H9 (cell line): ENCODE results near the gene HOXA2. TPM values are rescaled to one million over a fixed set of nuclear protein-coding genes. Genes with fewer than 3 reads are reported as not detected.

Source experiments
- DNase-seq: peaks from one replicate; pipeline ENCODE4 v3.0.0-alpha.2; 2017
- H2AFZ ChIP-seq: one replicate; pipeline ENCODE4 v1.6.1; 2013; ENCODE audit warnings: mild to moderate bottlenecking, low read length, control low read depth, moderate library complexity
- H2AK5ac ChIP-seq: 2 replicates; pipeline ENCODE4 v1.6.1; 2013; ENCODE audit warnings: low read length, control low read depth, mixed read lengths; ENCODE audit not compliant: insufficient read length
- H2BK120ac ChIP-seq: one replicate; pipeline ENCODE4 v1.6.1; 2013; ENCODE audit warnings: low read depth, mild to moderate bottlenecking, low read length, control low read depth, inconsistent platforms; ENCODE audit not compliant: poor library complexity, severe bottlenecking
- H2BK12ac ChIP-seq: 2 replicates; pipeline ENCODE4 v1.6.1; 2013; ENCODE audit warnings: low read length, control low read depth, mixed read lengths, low read depth; ENCODE audit not compliant: insufficient read length
- H2BK15ac ChIP-seq: 2 replicates; pipeline ENCODE4 v1.6.1; 2013; ENCODE audit warnings: low read depth, low read length, control low read depth
- H2BK20ac ChIP-seq: one replicate; pipeline ENCODE4 v1.6.1; 2013; ENCODE audit warnings: low read depth, mild to moderate bottlenecking, low read length, control low read depth, inconsistent platforms; ENCODE audit not compliant: poor library complexity, severe bottlenecking
- H2BK5ac ChIP-seq: 2 replicates; pipeline ENCODE4 v1.6.1; 2013; ENCODE audit warnings: low read length, control low read depth, mixed read lengths; ENCODE audit not compliant: insufficient read length
- H3K14ac ChIP-seq: 2 replicates; pipeline ENCODE4 v1.6.1; 2013; ENCODE audit warnings: low read length, control low read depth; ENCODE audit not compliant: insufficient read depth
- H3K18ac ChIP-seq: 2 replicates; pipeline ENCODE4 v1.6.1; 2013; ENCODE audit warnings: low read depth, mild to moderate bottlenecking, mixed read lengths, low read length, control low read depth; ENCODE audit not compliant: insufficient read length
- H3K23ac ChIP-seq: 2 replicates; pipeline ENCODE4 v1.6.1; 2013; ENCODE audit warnings: low read length, control low read depth, mixed read lengths, low read depth; ENCODE audit not compliant: insufficient read length
- H3K23me2 ChIP-seq: 2 replicates; pipeline ENCODE4 v1.6.1; 2013; ENCODE audit warnings: low read depth, mild to moderate bottlenecking, mixed read lengths, low read length, control low read depth; ENCODE audit not compliant: insufficient read length, poor library complexity, severe bottlenecking
- H3K27ac ChIP-seq: 2 replicates; pipeline ENCODE4 v1.5.1; 2013; ENCODE audit warnings: low read length, control low read depth, mixed read lengths, low read depth; ENCODE audit not compliant: insufficient read length
- H3K27me3 ChIP-seq: 2 replicates; pipeline ENCODE4 v1.6.1; 2013; ENCODE audit warnings: low read length, control low read depth, inconsistent platforms; ENCODE audit not compliant: insufficient read depth
- H3K4ac ChIP-seq: 2 replicates; pipeline ENCODE4 v1.6.1; 2013; ENCODE audit warnings: low read depth, mild to moderate bottlenecking, control low read depth, inconsistent platforms, low read length, moderate library complexity
- H3K4me1 ChIP-seq: 2 replicates; pipeline ENCODE4 v1.6.1; 2013; ENCODE audit warnings: low read length, control low read depth, inconsistent platforms; ENCODE audit not compliant: insufficient read depth
- H3K4me2 ChIP-seq: 2 replicates; pipeline ENCODE4 v1.6.1; 2013; ENCODE audit warnings: low read length, control low read depth, mixed read lengths; ENCODE audit not compliant: insufficient read length, insufficient read depth
- H3K56ac ChIP-seq: 2 replicates; pipeline ENCODE4 v1.6.1; 2013; ENCODE audit warnings: low read depth, mild to moderate bottlenecking, mixed read lengths, low read length, control low read depth; ENCODE audit not compliant: insufficient read length
- H3K79me1 ChIP-seq: 2 replicates; pipeline ENCODE4 v1.6.1; 2013; ENCODE audit warnings: low read depth, mild to moderate bottlenecking, moderate library complexity, low read length, control low read depth, inconsistent platforms; ENCODE audit not compliant: insufficient read depth, poor library complexity, severe bottlenecking
- H3K79me2 ChIP-seq: 2 replicates; pipeline ENCODE4 v1.6.1; 2013; ENCODE audit warnings: low read length, control low read depth, inconsistent platforms; ENCODE audit not compliant: insufficient read depth
- H3K9ac ChIP-seq: 2 replicates; pipeline ENCODE4 v1.6.1; 2013; ENCODE audit warnings: low read length, control low read depth, mixed read lengths; ENCODE audit not compliant: insufficient read length; ENCODE audit errors: extremely low read depth
- H3K9me3 ChIP-seq: one replicate; pipeline ENCODE4 v1.6.1; 2013; ENCODE audit warnings: low read depth, low read length, inconsistent platforms; ENCODE audit not compliant: control insufficient read depth
- H3T11ph ChIP-seq: one replicate; pipeline ENCODE4 v1.6.1; 2013; ENCODE audit warnings: mild to moderate bottlenecking, low read length, control low read depth, inconsistent platforms
- H4K20me1 ChIP-seq: one replicate; pipeline ENCODE4 v1.6.1; 2013; ENCODE audit not compliant: control insufficient read depth, insufficient read length, insufficient read depth
- H4K5ac ChIP-seq: 2 replicates; pipeline ENCODE4 v1.6.1; 2013; ENCODE audit warnings: low read depth, mild to moderate bottlenecking, mixed read lengths, low read length, control low read depth; ENCODE audit not compliant: insufficient read length
- H4K8ac ChIP-seq: replicated peaks from 2 replicates; pipeline ENCODE4 v1.6.1; 2013; ENCODE audit warnings: low read length, control low read depth, mixed read lengths, low read depth; ENCODE audit not compliant: insufficient read length
- H4K91ac ChIP-seq: 2 replicates; pipeline ENCODE4 v1.6.1; 2013; ENCODE audit warnings: low read depth, mild to moderate bottlenecking, moderate library complexity, mixed read lengths, low read length, control low read depth; ENCODE audit not compliant: insufficient read length
- H3K27ac Mint-ChIP-seq, 3 experiments: 2 replicates in 2 of 3; 3 replicates in 1 of 3; pipeline ENCODE4 v1.8.0; 2020 to 2021; ENCODE audit warnings: mixed read lengths in 3 of 3, mild to moderate bottlenecking in 1 of 3, moderate library complexity in 1 of 3
- H3K27me3 Mint-ChIP-seq: 2 replicates; pipeline ENCODE4 v1.8.0; 2021; ENCODE audit warnings: low read depth, mild to moderate bottlenecking, moderate library complexity, mixed read lengths
- H3K36me3 Mint-ChIP-seq, 3 experiments: 2 replicates in 2 of 3; 3 replicates in 1 of 3; pipeline ENCODE4 v1.8.0; 2020 to 2021; ENCODE audit warnings: low read depth in 3 of 3, mixed read lengths in 3 of 3; ENCODE audit not compliant: insufficient read depth in 1 of 3
- H3K4me1 Mint-ChIP-seq, 2 experiments: 2 replicates each; pipeline ENCODE4 v1.8.0; 2020; ENCODE audit warnings: mixed read lengths in 2 of 2
- H3K4me3 Mint-ChIP-seq, 2 experiments: 2 replicates in 1 of 2; 3 replicates in 1 of 2; pipeline ENCODE4 v1.8.0; 2020 to 2021; ENCODE audit warnings: mild to moderate bottlenecking in 2 of 2, mixed read lengths in 2 of 2, moderate library complexity in 1 of 2
- H3K9me3 Mint-ChIP-seq, 2 experiments: 2 replicates in 1 of 2; 3 replicates in 1 of 2; pipeline ENCODE4 v1.8.0; 2020; ENCODE audit warnings: mild to moderate bottlenecking in 2 of 2, mixed read lengths in 2 of 2, moderate library complexity in 1 of 2
- CTCF ChIP-seq: fragments of 200-600 bp; sonication (generic); conservative IDR thresholded peaks from 3 replicates; pipeline ENCODE4 v1.8.0; 2021; ENCODE audit warnings: antibody characterized with exemption, mild to moderate bottlenecking
- WGBS: extraction: QIAGEN DNeasy Blood & Tissue Kit; methylation state at CpG from one replicate; pipeline ENCODE4 v1.1.7; 2013; ENCODE audit warnings: missing lambda C conversion rate, low lambda C conversion rate, mixed read lengths; ENCODE audit not compliant: insufficient read length; ENCODE audit errors: extremely low coverage; 5-methylcytosine and 5-hydroxymethylcytosine counted together
- total RNA-seq: library from RNA; stranded (reverse); gene quantifications from 2 replicates; pipeline ENCODE4 v1.2.1, GENCODE V29; 2021

HOXA2 gene
- total RNA-seq, 1 experiment from 2014 or later: not detected

GRCh38 chr7:27128776-27129728 lies 26.6 kb upstream of the HOXA2 start:
- H3K9me3 Mint-ChIP-seq: peaks cover 4 to 11% of the 10 kb centered on the region in 2 experiments; a peak in 3 of 5 replicates
- Histone ChIP-seq H2AK5ac (no peak overlapping the region), H3K27me3 (peaks cover 95% of the 10 kb centered on the region), H3K18ac (no peak overlapping the region), H2BK5ac (no peak overlapping the region), H2BK20ac (no peak overlapping the region), H3K23ac (no peak overlapping the region), H3K9me3 (no peaks in the 10 kb centered on the region), H3T11ph (no peak overlapping the region), H3K56ac (no peak overlapping the region), H2BK12ac (no peak overlapping the region), H2BK120ac (no peak overlapping the region), H3K9ac (no peak overlapping the region), H3K79me2 (no peaks in the 10 kb centered on the region), H3K79me1 (no peaks in the 10 kb centered on the region), H3K4ac (no peak overlapping the region), H4K20me1 (peaks cover 3% of the 10 kb centered on the region), H4K8ac (no peak overlapping the region), H3K4me2 (no peak overlapping the region), H4K91ac (no peak overlapping the region), H4K5ac (no peak overlapping the region), H2BK15ac (no peak overlapping the region), H3K27ac (no peak overlapping the region), H2AFZ (no peak overlapping the region), H3K23me2 (no peaks in the 10 kb centered on the region), H3K14ac (no peak overlapping the region), H3K4me1 (no peaks in the 10 kb centered on the region)
- no peak overlapping the region for H3K4me3 Mint-ChIP-seq
- H3K36me3 Mint-ChIP-seq: no peaks in the 10 kb centered on the region; a peak in 1 of 7 replicates
- H3K4me1 Mint-ChIP-seq: peaks cover 0 to 6% of the 10 kb centered on the region in 2 experiments; a peak in 1 of 4 replicates
- DNase-seq: no peak
- no peak overlapping the region for H3K27ac Mint-ChIP-seq
- WGBS: no CpG with 5 or more reads among the region's 28 CpGs
- TF ChIP-seq CTCF: no peak
- peaks cover 97% of the 10 kb centered on the region for H3K27me3 Mint-ChIP-seq
